MM.1S (cell line): Measurements from ENCODE around the gene IRAK3.
A peak's percentile ranks its signal among the peaks of the same experiment; 100 is the strongest.
"Not testable (repeated sequence)": the region's sequence is repeated elsewhere in the genome, so short reads cannot be mapped to it uniquely, and the experiment has no call there.

Experiments
- DNase-seq: peaks from one replicate; pipeline ENCODE4 v3.0.0-alpha.2; 2015
- H2AFZ ChIP-seq: fragments of 300-600 bp; sonication (generic); 2 replicates; pipeline ENCODE4 v1.6.0; 2016; ENCODE audit warnings: antibody characterized with exemption, low read length
- H3F3A ChIP-seq: fragments of 300-600 bp; sonication (generic); 2 replicates; pipeline ENCODE4 v1.6.1; 2016; ENCODE audit warnings: mild to moderate bottlenecking, antibody characterized with exemption, low read length, moderate library complexity, mixed read lengths; ENCODE audit not compliant: insufficient read depth
- H3K27ac ChIP-seq: fragments of 300-600 bp; sonication (generic); 2 replicates; pipeline ENCODE4 v1.5.1; 2016; ENCODE audit warnings: mild to moderate bottlenecking, low read length
- H3K27me3 ChIP-seq: fragments of 300-600 bp; sonication (generic); replicated peaks from 2 replicates; pipeline ENCODE4 v1.6.0; 2016; ENCODE audit warnings: low read length; ENCODE audit not compliant: insufficient read depth
- H3K36me3 ChIP-seq: fragments of 300-600 bp; sonication (generic); replicated peaks from 2 replicates; pipeline ENCODE4 v1.6.1; 2016; ENCODE audit warnings: mild to moderate bottlenecking, low read length, mixed read lengths; ENCODE audit not compliant: insufficient read depth
- H3K4me1 ChIP-seq: fragments of 300-600 bp; sonication (generic); 2 replicates; pipeline ENCODE4 v1.6.1; 2016; ENCODE audit warnings: low read length, mixed read lengths
- H3K4me2 ChIP-seq: fragments of 300-600 bp; sonication (generic); 2 replicates; pipeline ENCODE4 v1.6.0; 2016; ENCODE audit warnings: low read depth, low read length
- H3K4me3 ChIP-seq: fragments of 300-600 bp; sonication (generic); 2 replicates; pipeline ENCODE4 v1.5.1; 2016; ENCODE audit warnings: low read length, mixed read lengths
- H3K79me2 ChIP-seq: fragments of 300-600 bp; sonication (generic); 2 replicates; pipeline ENCODE4 v1.6.1; 2016; ENCODE audit warnings: mixed run types, low read length, mixed read lengths
- H3K9ac ChIP-seq: fragments of 300-600 bp; sonication (generic); 2 replicates; pipeline ENCODE4 v1.6.1; 2016; ENCODE audit warnings: low read length, mixed read lengths
- H3K9me2 ChIP-seq: fragments of 300-600 bp; sonication (generic); replicated peaks from 2 replicates; pipeline ENCODE4 v1.6.1; 2016; ENCODE audit warnings: mild to moderate bottlenecking, low read length, mixed read lengths; ENCODE audit not compliant: insufficient read depth
- H3K9me3 ChIP-seq: fragments of 300-600 bp; sonication (generic); replicated peaks from 2 replicates; pipeline ENCODE4 v1.6.1; 2016; ENCODE audit warnings: mild to moderate bottlenecking, low read length, mixed read lengths; ENCODE audit not compliant: insufficient read depth
- H4K20me1 ChIP-seq: fragments of 300-600 bp; sonication (generic); 2 replicates; pipeline ENCODE4 v1.6.1; 2016; ENCODE audit warnings: mild to moderate bottlenecking, low read length, moderate library complexity, mixed read lengths; ENCODE audit not compliant: insufficient read depth
- EZH2 ChIP-seq: fragments of 300-600 bp; sonication (generic); optimal IDR thresholded peaks from 2 replicates; pipeline ENCODE3; 2017; ENCODE audit warnings: low read depth, mild to moderate bottlenecking, antibody characterized with exemption, low read length, mixed read lengths
- EZH2phosphoT487 ChIP-seq: fragments of 300-600 bp; sonication (generic); IDR thresholded peaks from 2 replicates; pipeline ENCODE4 v1.6.1; 2018; ENCODE audit warnings: antibody characterized with exemption, low read length
- TF ChIP-seq, protein P1 (sequence below): fragments of 300-600 bp; sonication (generic); IDR thresholded peaks from 2 replicates; pipeline ENCODE4 v1.5.1; 2016; ENCODE audit warnings: antibody characterized with exemption, low read length, mixed read lengths

The IRAK3 gene

DNA sequence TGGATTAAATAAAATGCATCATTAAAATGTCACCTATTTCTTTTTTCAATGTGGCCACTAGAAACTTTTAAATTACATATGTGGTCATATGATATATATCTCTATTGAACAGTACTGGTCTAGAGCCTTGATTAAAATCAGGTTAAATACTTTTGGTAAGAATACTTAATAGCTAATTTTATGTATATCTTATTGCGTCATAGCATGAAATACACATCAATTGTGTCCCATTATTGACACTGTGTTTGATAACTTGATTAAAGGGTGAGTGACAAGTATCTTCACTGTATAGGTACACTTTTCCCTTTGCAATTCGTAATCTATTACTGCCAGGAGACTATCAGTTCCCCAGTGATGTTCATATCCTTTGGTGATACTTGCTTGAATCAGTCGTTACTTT, 108.9 kb downstream of the IRAK3 start:
- no peak overlapping the region for H3K9ac ChIP-seq
- H3F3A ChIP-seq, result peaks cover 6% of the 10 kb centered on the region
- no peaks in the 10 kb centered on the region for H3K9me2 ChIP-seq
- H3K27me3 ChIP-seq, result 0 out of 2 replicates have a peak, but pooled peaks cover 5% of the 10 kb centered on the region
- H4K20me1 ChIP-seq, result no peaks in the 10 kb centered on the region
- H3K36me3 ChIP-seq, result no peaks in the 10 kb centered on the region
- H3K79me2 ChIP-seq, result no peaks in the 10 kb centered on the region
- H3K4me1 ChIP-seq, result no peaks in the 10 kb centered on the region
- H3K9me3 ChIP-seq, result no peaks in the 10 kb centered on the region
- no peak overlapping the region for H3K4me2 ChIP-seq
- no peak for DNase-seq
- H3K27ac ChIP-seq, result no peak overlapping the region
- no peak overlapping the region for H2AFZ ChIP-seq
- no peak overlapping the region for H3K4me3 ChIP-seq
- TF ChIP-seq EZH2phosphoT487 (no peak), EZH2 (no peak)
- TF ChIP-seq, protein P1, sequence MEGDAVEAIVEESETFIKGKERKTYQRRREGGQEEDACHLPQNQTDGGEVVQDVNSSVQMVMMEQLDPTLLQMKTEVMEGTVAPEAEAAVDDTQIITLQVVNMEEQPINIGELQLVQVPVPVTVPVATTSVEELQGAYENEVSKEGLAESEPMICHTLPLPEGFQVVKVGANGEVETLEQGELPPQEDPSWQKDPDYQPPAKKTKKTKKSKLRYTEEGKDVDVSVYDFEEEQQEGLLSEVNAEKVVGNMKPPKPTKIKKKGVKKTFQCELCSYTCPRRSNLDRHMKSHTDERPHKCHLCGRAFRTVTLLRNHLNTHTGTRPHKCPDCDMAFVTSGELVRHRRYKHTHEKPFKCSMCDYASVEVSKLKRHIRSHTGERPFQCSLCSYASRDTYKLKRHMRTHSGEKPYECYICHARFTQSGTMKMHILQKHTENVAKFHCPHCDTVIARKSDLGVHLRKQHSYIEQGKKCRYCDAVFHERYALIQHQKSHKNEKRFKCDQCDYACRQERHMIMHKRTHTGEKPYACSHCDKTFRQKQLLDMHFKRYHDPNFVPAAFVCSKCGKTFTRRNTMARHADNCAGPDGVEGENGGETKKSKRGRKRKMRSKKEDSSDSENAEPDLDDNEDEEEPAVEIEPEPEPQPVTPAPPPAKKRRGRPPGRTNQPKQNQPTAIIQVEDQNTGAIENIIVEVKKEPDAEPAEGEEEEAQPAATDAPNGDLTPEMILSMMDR, result no peak

DNA sequence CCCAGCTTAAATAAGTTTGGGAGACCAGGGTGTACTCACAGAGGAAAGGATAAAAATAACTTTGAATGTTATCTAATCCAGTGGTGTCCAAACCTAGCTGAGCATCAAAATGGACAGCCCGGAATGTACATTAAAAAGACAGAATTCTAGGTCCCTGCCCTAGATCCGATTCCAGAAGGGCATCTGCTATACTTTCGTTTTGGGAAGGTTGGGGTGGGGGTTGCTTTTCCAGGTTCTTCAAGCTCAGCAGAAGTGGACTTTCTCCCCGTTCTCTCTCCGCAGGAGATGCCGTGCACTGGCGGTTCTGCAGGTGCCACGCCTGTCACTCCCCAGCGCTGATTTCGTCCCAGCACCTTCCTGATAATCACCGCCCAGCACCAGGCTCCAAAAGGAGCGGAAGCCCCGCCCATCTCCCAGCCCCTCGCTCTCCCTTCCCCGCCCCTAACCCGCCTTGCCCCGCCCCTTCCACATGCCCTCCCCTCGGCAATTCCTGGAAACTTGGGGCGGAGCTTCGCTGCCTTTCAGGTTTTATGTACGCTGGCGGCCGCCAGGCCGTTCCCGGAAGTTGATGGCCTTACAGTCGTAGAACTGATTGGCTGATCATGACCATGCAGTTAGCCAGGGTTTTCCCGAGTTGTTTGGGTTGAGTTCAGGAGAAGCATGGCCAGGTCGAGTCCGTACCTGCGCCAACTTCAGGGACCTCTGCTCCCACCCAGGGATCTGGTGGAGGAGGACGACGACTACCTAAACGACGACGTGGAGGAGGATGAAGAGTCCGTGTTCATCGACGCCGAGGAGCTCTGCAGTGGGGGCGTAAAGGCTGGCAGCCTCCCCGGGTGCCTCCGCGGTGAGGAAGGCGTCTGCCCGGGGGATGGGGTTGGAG, 113.2 kb downstream of the IRAK3 start, which contains the start of gene HELB:
Gene HELB (plus strand): TSS at position 550 of the 883 bp plus-strand sequence. CDS start 111 bp downstream, at position 661.
- H3K9me3 ChIP-seq, result no peaks in the 10 kb centered on the region
- H3K36me3 ChIP-seq, result 0 out of 2 replicates have a peak, but pooled peaks cover 8% of the 10 kb centered on the region
- peak within 1 kb of the TSS; percentile 87 for H3K9ac ChIP-seq
- H3F3A ChIP-seq, result peaks cover 22% of the 10 kb centered on the region
- H3K4me3 ChIP-seq, result peak within 1 kb of the TSS; percentile 92
- peak within 1 kb of the TSS; percentile 87 for H3K4me2 ChIP-seq
- H4K20me1 ChIP-seq, result no peaks in the 10 kb centered on the region
- peak within 1 kb of the TSS; percentile 92 for H2AFZ ChIP-seq
- H3K79me2 ChIP-seq, result peaks cover 31% of the 10 kb centered on the region
- no peaks in the 10 kb centered on the region for H3K9me2 ChIP-seq
- H3K27me3 ChIP-seq, result 0 out of 2 replicates have a peak, but pooled peaks cover 5% of the 10 kb centered on the region
- TF ChIP-seq EZH2phosphoT487, result no peak
- TF ChIP-seq EZH2, result no peak
- TF ChIP-seq, protein P1, result no peak
- peak; percentile 99 for DNase-seq
- H3K27ac ChIP-seq, result peak within 1 kb of the TSS; percentile 98
- H3K4me1 ChIP-seq, result peaks cover 13% of the 10 kb centered on the region; the same call in 1 of the 2 replicates

DNA sequence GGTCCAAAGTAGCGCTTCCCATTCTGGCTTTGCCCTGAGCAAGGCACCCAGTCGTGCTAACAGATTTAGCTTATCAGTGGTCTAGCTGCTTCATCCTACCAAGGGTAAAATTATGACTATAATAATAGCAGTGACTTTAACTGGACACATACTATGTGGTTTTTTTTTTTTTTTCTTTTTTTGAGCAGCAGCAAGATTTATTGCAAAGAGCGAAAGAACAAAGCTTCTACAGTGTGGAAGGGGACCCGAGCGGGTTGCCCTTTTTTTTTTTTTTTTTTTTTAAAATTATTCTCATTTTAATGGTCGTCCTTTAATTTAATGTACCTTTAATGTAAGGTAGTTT, 113.8 kb downstream of the IRAK3 start:
- H3K27ac ChIP-seq, result peak overlapping the region; percentile 98
- peaks cover 13% of the 10 kb centered on the region; the same call in 1 of the 2 replicates for H3K4me1 ChIP-seq
- H3K36me3 ChIP-seq, result 0 out of 2 replicates have a peak, but pooled peaks cover 8% of the 10 kb centered on the region
- H3K4me3 ChIP-seq, result peak overlapping the region; percentile 92
- H3K27me3 ChIP-seq, result 0 out of 2 replicates have a peak, but pooled peaks cover 5% of the 10 kb centered on the region
- DNase-seq, result no peak
- peaks cover 22% of the 10 kb centered on the region for H3F3A ChIP-seq
- no peak for TF ChIP-seq EZH2phosphoT487
- TF ChIP-seq, protein P1, result no peak
- no peak for TF ChIP-seq EZH2
- peaks cover 31% of the 10 kb centered on the region for H3K79me2 ChIP-seq
- peak overlapping the region; percentile 87 for H3K4me2 ChIP-seq
- peak overlapping the region; percentile 87 for H3K9ac ChIP-seq
- H2AFZ ChIP-seq, result peak overlapping the region; percentile 92
- no peaks in the 10 kb centered on the region for H4K20me1 ChIP-seq
- no peaks in the 10 kb centered on the region for H3K9me2 ChIP-seq
- H3K9me3 ChIP-seq, result no peaks in the 10 kb centered on the region

DNA sequence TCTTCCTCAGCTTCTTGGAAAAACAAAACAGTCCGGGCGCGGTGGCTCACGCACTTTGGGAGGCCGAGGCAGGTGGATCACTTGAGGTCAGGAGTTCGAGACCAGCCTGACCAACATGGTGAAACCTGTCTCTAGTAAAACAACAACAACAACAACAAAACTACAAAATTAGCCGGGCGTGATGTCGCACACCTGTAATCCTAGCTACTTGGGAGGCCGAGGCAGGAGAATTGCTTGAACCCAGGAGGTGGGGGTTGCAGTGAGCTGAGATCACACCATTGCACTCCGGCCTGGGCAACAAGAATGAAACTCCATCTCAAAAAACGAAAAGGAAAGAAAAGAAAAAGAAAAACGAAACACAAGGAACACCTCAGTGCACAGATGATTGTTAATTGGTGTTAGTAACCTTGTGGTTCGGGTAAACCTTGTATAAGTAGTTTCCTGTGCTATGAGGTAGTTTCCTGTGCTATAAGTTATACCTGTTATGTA, 114.3 kb downstream of the IRAK3 start:
- peak overlapping the region; percentile 87 for H3K9ac ChIP-seq
- H3K36me3 ChIP-seq, H3K9me2 ChIP-seq, H3K27me3 ChIP-seq, H2AFZ ChIP-seq, H4K20me1 ChIP-seq, H3K9me3 ChIP-seq: not testable (repeated sequence)
- H3K4me3 ChIP-seq, result peak overlapping the region; percentile 92
- H3K4me1 ChIP-seq, result peaks cover 13% of the 10 kb centered on the region; the same call in 1 of the 2 replicates
- peak overlapping the region; percentile 98; the same call in 1 of the 2 replicates for H3K27ac ChIP-seq
- peak; percentile 80 for DNase-seq
- H3K79me2 ChIP-seq, result peaks cover 31% of the 10 kb centered on the region
- H3K4me2 ChIP-seq, result peak overlapping the region; percentile 87
- peaks cover 22% of the 10 kb centered on the region for H3F3A ChIP-seq
